ENCODE results near the gene TMEM223. TPM values are rescaled to one million over a fixed set of nuclear protein-coding genes. Genes with fewer than 3 reads are reported as not detected.
A peak's percentile ranks its signal among the peaks of the same experiment; 100 is the strongest.

The TMEM223 gene
- total and polyA plus RNA-seq, 9 of the 15 experiments (the other 6 are each of a cell fraction or from before 2014, with no cell fraction given): 5.9 to 34.5 (median 19.6) TPM

DNA sequence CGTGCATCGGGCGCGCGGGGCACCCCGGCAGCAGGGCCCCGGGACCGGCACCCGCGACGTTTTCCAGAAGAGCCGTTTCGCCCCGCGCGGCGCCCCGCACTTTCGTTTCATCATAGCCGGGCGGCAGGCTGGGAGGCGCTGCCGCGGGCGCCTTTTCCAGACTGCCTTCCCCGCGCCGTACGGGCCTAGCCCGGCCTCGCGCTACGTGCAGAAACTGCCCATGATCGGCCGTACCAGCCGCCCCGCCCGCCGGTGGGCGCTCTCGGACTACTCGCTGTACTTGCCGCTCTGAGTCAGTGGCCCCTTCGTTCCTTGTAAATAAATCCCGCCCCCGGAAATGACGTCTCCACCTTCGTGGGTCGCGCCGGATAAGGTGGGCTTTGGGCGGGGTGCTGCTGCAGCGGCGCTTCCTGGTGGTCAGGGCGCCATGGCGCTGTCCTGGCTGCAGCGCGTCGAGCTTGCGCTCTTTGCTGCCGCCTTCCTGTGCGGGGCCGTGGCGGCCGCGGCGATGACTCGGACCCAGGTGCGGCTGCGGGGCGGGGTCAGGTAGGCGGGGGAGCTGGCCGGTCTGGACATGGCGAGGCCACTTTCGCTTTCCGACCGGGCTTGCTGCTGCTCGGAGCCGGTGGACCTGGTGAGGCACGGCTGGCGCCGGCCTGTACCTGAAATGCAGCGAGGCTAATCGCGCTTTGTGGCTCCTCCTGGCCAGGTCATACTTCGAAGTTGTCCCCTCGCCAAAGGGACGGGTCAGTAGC is 4.6 kb downstream of the TMEM223 start, which contains the start of gene TMEM179B (continued):
- TF ChIP-seq RBM22 (IDR thresholded peaks at IDR 0.05; ENCODE audit: low read depth, low read length, poor library complexity, severe bottlenecking): peak; percentile 38
- peak; percentile 94; the same call in 1 of the 2 replicates for TF ChIP-seq IRF2 (CRISPR knock-in tag; IDR thresholded peaks at IDR 0.05)
- no peak for TF ChIP-seq PPARD (CRISPR knock-in tag; IDR thresholded peaks at IDR 0.05)
- peak; percentile 84; the same call in 1 of the 2 replicates for TF ChIP-seq RB1 (IDR thresholded peaks at IDR 0.05; ENCODE audit: low read depth)
- no peak for TF ChIP-seq USF1 (CRISPR knock-in tag; IDR thresholded peaks at IDR 0.05)
- 0 out of 2 replicates have a peak, but pooled peaks have one; percentile 10 for TF ChIP-seq SMAD3 (CRISPR knock-in tag; conservative IDR thresholded peaks at IDR 0.05)
- no peak for TF ChIP-seq TOE1 (IDR thresholded peaks at IDR 0.05; ENCODE audit: borderline replicate concordance)
- TF ChIP-seq TOE1 (CRISPR knock-in tag; IDR thresholded peaks at IDR 0.05; ENCODE audit: borderline replicate concordance, low read depth): no peak; the same call in 1 of the 2 replicates
- TF ChIP-seq, protein P1, sequence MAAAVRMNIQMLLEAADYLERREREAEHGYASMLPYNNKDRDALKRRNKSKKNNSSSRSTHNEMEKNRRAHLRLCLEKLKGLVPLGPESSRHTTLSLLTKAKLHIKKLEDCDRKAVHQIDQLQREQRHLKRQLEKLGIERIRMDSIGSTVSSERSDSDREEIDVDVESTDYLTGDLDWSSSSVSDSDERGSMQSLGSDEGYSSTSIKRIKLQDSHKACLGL (CRISPR knock-in tag; IDR thresholded peaks at IDR 0.05; ENCODE audit: borderline replicate concordance, poor library complexity, severe bottlenecking): peak; percentile 22
- TF ChIP-seq BDP1 (IDR thresholded peaks at IDR 0.05; ENCODE audit: insufficient read depth, insufficient read length): no peak
- TF ChIP-seq, protein P2, sequence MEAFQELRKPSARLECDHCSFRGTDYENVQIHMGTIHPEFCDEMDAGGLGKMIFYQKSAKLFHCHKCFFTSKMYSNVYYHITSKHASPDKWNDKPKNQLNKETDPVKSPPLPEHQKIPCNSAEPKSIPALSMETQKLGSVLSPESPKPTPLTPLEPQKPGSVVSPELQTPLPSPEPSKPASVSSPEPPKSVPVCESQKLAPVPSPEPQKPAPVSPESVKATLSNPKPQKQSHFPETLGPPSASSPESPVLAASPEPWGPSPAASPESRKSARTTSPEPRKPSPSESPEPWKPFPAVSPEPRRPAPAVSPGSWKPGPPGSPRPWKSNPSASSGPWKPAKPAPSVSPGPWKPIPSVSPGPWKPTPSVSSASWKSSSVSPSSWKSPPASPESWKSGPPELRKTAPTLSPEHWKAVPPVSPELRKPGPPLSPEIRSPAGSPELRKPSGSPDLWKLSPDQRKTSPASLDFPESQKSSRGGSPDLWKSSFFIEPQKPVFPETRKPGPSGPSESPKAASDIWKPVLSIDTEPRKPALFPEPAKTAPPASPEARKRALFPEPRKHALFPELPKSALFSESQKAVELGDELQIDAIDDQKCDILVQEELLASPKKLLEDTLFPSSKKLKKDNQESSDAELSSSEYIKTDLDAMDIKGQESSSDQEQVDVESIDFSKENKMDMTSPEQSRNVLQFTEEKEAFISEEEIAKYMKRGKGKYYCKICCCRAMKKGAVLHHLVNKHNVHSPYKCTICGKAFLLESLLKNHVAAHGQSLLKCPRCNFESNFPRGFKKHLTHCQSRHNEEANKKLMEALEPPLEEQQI (IDR thresholded peaks at IDR 0.05): no peak
- no peak for TF ChIP-seq ZNF57 (CRISPR knock-in tag; IDR thresholded peaks at IDR 0.05)
- no peak for TF ChIP-seq ZNF133 (CRISPR knock-in tag; IDR thresholded peaks at IDR 0.05)
- peak; percentile 72; the same call in 1 of the 2 replicates for TF ChIP-seq HLTF (IDR thresholded peaks at IDR 0.05)
- no peak for TF ChIP-seq KAT2B (IDR thresholded peaks at IDR 0.05; ENCODE audit: low read depth, low read length)
- no peak for TF ChIP-seq GTF2A2 (tag; IDR thresholded peaks at IDR 0.05)
- TF ChIP-seq ZNF253 (CRISPR knock-in tag; conservative IDR thresholded peaks at IDR 0.05): no peak
- no peak for TF ChIP-seq TCF15 (CRISPR knock-in tag; IDR thresholded peaks at IDR 0.05)
- no peak for TF ChIP-seq ARID2 (IDR thresholded peaks at IDR 0.05)
- TF ChIP-seq, protein P3, sequence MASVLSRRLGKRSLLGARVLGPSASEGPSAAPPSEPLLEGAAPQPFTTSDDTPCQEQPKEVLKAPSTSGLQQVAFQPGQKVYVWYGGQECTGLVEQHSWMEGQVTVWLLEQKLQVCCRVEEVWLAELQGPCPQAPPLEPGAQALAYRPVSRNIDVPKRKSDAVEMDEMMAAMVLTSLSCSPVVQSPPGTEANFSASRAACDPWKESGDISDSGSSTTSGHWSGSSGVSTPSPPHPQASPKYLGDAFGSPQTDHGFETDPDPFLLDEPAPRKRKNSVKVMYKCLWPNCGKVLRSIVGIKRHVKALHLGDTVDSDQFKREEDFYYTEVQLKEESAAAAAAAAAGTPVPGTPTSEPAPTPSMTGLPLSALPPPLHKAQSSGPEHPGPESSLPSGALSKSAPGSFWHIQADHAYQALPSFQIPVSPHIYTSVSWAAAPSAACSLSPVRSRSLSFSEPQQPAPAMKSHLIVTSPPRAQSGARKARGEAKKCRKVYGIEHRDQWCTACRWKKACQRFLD (CRISPR knock-in tag; IDR thresholded peaks at IDR 0.05): peak; percentile 62
- no peak for TF ChIP-seq KDM1A (IDR thresholded peaks at IDR 0.05)
- peak; percentile 94 for TF ChIP-seq E2F5 (CRISPR knock-in tag; IDR thresholded peaks at IDR 0.05)
- no peak for TF ChIP-seq FUS (optimal IDR thresholded peaks at IDR 0.05; ENCODE audit: low read depth, low read length)

Data from K562 (cell line).